Measurements from ENCODE around the gene FRMD6.

The FRMD6 gene

DNA sequence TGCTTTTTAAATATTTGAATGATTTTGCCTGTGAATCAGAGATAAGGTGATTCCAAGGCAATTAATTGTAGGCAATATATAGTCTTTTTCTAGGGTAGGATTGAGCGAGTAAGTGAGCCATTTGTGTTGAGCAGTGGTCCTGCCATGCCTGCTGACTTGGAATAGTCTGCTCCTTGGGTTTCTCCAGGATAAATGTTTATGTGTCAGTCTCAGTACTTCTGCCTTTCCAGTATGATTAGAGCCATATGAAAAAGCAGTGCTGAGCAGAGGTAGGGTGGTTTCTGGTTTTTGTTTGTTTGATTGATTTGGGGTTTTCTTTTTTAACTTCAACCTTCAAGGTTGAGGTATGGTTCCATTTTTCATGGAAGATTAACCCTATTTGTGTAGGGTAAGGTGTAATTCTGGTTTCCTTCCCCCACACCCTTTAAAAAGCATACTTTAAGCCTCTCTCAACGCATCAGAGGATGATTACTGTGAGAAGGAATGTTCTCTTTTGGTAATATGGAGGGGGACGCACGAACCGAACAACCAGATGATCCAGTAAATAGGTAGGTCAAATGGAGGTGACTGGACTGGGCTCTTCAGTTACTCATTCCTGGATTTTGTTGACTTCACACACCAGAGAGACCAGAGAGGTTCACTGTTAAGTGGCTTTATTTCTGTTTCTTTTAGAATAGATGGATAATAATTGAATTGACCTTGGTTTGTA lies 22.7 kb downstream of the FRMD6 start:
- Mint-ChIP-seq H3K36me3 (ENCODE audit: low read depth) (no peaks in the 10 kb centered on the region), H3K4me3 (no peak overlapping the region), H3K9me3 (no peaks in the 10 kb centered on the region), H3K27ac (no peak overlapping the region), H3K4me1 (ENCODE audit: low read depth) (peaks cover 17% of the 10 kb centered on the region), H3K27me3 (peaks cover 14% of the 10 kb centered on the region)

DNA sequence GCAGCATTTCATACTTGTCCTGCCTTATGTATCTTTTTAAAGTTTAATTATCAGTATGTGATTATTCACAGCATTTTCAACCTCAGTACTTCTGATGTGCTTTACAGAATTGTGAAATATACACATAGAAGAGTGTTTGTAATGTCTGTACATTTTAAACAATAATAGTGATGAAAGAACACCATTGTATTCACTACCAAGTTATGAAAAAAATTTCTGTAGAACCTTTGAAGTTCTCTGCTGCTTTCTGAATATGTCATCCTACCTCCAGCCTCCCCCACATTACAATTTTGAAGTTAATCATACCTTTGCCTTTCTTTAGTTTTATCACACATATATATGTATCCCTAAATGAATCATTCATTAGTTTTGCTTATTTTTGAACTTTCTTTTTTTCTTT lies 24.8 kb downstream of the FRMD6 start:
- Mint-ChIP-seq H3K9me3 (no peaks in the 10 kb centered on the region), H3K27me3 (peaks cover 14% of the 10 kb centered on the region), H3K27ac (no peak overlapping the region), H3K4me1 (ENCODE audit: low read depth) (peaks cover 17% of the 10 kb centered on the region), H3K36me3 (ENCODE audit: low read depth) (no peaks in the 10 kb centered on the region), H3K4me3 (no peak overlapping the region)

DNA sequence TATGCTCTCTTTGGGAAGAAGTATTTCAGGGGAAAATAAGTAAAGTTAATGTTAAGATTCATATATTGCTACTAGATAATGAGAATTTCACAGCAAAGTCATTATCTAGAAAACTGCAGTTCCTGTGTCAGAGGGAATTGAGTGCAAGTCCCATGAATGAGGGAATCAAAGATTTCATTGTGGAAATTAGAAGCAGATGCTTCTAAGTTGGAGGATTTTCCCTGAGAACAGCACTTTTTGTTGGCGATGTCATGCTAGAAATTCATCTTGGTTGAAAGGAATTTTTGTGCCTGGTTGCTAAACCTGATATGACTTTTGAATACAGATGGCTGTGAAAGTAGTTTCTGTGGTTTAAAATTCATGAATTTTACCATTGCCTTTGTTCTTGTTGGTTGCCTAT lies 25.6 kb downstream of the FRMD6 start:
- H3K9me3 Mint-ChIP-seq = no peaks in the 10 kb centered on the region

DNA sequence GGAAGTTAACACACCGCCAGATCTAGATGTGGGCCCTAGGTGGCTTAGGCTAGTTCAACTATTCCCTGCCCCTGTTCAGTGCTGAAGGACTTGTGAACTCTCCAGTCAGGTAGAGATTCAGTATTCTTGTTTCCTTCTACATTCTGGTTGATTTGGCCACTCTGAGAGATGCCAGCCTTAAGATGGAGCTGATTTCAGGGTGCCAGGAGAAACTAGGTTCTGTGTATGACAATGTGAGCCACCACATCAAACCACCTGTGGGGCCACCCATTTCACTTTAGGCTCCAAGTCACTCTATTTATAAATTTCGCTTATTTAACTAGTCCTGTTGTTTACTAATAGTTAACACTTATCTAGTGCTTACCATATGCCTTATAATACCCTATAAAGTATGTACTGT lies 26.0 kb downstream of the FRMD6 start:
- peaks cover 17% of the 10 kb centered on the region for H3K4me1 Mint-ChIP-seq (ENCODE audit: low read depth)
- no peaks in the 10 kb centered on the region for H3K9me3 Mint-ChIP-seq
- peaks cover 14% of the 10 kb centered on the region for H3K27me3 Mint-ChIP-seq
- no peak overlapping the region for H3K27ac Mint-ChIP-seq
- no peaks in the 10 kb centered on the region for H3K36me3 Mint-ChIP-seq (ENCODE audit: low read depth)
- no peak overlapping the region for H3K4me3 Mint-ChIP-seq

More for the DNA sequence above, 25.6 kb downstream of the FRMD6 start:
- H3K36me3 Mint-ChIP-seq (ENCODE audit: low read depth) = no peaks in the 10 kb centered on the region
- H3K27ac Mint-ChIP-seq = no peak overlapping the region
- H3K27me3 Mint-ChIP-seq = peaks cover 14% of the 10 kb centered on the region
- peaks cover 17% of the 10 kb centered on the region for H3K4me1 Mint-ChIP-seq (ENCODE audit: low read depth)
- H3K4me3 Mint-ChIP-seq = no peak overlapping the region

DNA sequence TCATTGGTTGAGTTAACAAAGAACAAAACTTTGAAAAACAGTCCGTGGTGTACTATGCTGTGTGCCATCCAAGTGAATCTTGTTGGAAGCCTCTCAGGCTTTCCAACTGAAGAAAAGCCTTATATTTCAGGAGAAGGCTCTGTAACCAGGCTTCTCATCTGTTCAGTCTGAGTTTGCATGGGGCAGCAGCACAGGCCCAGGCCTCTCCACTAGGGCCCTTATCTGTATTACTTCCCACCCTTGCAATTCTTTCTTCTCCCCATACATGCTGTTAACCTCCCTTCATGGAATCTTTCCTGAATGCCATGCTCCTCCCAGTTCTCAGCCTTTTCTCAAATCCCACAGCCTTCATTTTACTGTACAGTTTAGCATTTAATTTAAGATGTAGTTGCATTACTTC lies 28.3 kb downstream of the FRMD6 start:
- Mint-ChIP-seq H3K27me3 (peaks cover 6% of the 10 kb centered on the region), H3K9me3 (no peaks in the 10 kb centered on the region), H3K36me3 (ENCODE audit: low read depth) (no peaks in the 10 kb centered on the region), H3K4me3 (no peak overlapping the region), H3K4me1 (ENCODE audit: low read depth) (peaks cover 17% of the 10 kb centered on the region), H3K27ac (no peak overlapping the region)

DNA sequence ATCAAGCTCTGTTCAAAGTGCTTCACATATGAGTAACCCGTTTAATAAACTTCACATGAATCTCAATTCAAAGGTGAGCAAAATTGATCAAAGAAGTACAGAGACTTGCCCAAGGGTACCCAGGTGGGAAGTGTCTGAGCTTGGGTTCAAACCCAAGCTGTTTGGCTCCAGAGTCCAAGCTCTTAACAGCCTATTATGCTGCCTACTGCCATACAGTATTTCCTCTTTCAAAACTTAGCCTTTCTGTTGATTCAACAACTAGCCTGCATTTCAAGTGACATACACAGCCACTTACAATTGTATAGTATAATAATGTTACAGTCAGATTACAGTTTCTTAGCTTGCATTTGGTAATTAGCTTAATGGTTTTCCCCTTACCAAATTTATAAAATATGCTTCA lies 29.7 kb downstream of the FRMD6 start:
- Mint-ChIP-seq H3K4me1 (ENCODE audit: low read depth) (peaks cover 16% of the 10 kb centered on the region), H3K9me3 (no peaks in the 10 kb centered on the region), H3K4me3 (no peak overlapping the region), H3K36me3 (ENCODE audit: low read depth) (no peaks in the 10 kb centered on the region), H3K27ac (no peak overlapping the region), H3K27me3 (peaks cover 4% of the 10 kb centered on the region)

DNA sequence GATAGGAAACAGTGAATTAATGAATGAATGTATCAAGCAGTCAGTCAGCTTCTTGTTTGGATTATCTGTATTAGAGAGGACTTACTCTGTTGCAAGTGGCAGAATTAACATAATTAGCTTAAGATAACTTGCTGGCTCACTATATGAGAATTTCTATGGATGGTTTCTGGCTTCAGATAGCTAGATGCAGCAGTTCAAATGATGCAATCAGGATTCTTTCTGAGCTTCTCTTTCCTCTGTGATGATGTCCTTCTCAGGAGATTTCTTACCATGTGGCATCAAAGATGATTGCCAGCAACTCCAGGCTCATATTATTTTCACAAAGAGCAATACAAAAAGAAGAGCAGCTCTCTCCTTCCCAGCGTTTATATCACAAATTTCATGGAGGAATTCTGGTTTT lies 30.7 kb downstream of the FRMD6 start:
- H3K27ac Mint-ChIP-seq = no peak overlapping the region
- H3K27me3 Mint-ChIP-seq = peaks cover 4% of the 10 kb centered on the region
- no peaks in the 10 kb centered on the region for H3K36me3 Mint-ChIP-seq (ENCODE audit: low read depth)
- peaks cover 6% of the 10 kb centered on the region for H3K4me1 Mint-ChIP-seq (ENCODE audit: low read depth)
- no peak overlapping the region for H3K4me3 Mint-ChIP-seq
- no peaks in the 10 kb centered on the region for H3K9me3 Mint-ChIP-seq

DNA sequence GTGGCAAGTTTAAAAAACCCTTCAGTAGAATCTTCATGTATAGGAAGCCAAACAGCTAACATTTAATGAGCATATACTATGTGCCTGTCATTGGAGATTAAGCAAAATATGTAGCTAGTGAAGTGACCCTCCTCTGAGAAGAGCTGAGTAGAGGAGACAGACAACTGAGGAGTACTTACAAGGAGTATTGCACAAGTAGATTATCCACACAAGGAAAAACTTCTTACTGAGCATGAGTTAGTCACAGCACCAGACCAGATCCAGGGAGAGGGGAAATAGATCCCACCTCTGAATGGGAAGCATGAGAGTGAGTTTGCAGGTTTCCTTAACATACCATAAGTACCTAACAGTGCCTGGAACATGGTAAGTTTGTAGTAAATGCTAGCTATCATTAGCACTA lies 33.0 kb downstream of the FRMD6 start:
- Mint-ChIP-seq H3K27me3 (peaks cover 4% of the 10 kb centered on the region), H3K4me1 (ENCODE audit: low read depth) (no peaks in the 10 kb centered on the region), H3K27ac (no peak overlapping the region), H3K9me3 (no peaks in the 10 kb centered on the region), H3K36me3 (ENCODE audit: low read depth) (no peaks in the 10 kb centered on the region), H3K4me3 (no peak overlapping the region)

DNA sequence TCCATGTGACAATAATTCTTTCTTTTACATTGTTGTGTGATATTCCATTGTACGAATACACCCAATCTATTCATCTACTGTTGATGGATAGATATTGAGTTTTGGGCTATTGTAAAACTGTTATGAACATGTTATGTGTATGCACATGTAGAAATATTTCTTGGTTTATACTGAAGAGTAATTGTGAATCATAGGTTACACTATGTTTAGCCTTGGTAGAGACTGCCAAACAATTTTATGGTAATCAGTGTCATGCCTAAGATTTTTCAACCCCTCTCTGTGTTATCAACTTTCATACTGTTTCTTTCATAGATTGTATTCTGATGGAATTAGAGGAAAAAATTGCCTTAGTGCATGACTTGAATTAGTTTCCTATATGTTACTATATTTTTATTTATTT lies 39.5 kb downstream of the FRMD6 start:
- Mint-ChIP-seq H3K36me3 (ENCODE audit: low read depth) (no peaks in the 10 kb centered on the region), H3K9me3 (no peaks in the 10 kb centered on the region), H3K4me1 (ENCODE audit: low read depth) (no peaks in the 10 kb centered on the region), H3K27me3 (no peaks in the 10 kb centered on the region), H3K27ac (no peak overlapping the region), H3K4me3 (no peak overlapping the region)

DNA sequence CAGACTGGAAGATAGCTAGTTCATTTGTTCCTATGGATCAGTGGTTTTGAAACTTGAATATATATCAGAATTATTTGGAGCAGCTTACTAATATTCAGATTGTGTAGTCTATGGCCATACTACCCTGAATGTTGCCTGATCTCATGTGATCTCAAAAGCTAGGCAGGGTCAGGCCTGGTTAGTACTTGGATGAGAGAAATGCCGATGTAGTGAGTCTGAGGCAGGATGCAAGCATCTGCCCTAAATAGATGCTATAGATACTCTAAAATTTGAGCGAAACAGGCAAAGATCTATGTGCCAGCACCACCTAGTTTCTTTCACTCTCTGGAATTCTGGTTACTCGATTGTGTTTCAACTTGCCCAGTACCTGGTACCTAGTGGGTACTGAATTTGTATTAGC lies 40.9 kb downstream of the FRMD6 start:
- Mint-ChIP-seq H3K27ac (no peak overlapping the region), H3K27me3 (no peaks in the 10 kb centered on the region), H3K9me3 (no peaks in the 10 kb centered on the region), H3K36me3 (ENCODE audit: low read depth) (no peaks in the 10 kb centered on the region), H3K4me3 (no peak overlapping the region), H3K4me1 (ENCODE audit: low read depth) (no peaks in the 10 kb centered on the region)

DNA sequence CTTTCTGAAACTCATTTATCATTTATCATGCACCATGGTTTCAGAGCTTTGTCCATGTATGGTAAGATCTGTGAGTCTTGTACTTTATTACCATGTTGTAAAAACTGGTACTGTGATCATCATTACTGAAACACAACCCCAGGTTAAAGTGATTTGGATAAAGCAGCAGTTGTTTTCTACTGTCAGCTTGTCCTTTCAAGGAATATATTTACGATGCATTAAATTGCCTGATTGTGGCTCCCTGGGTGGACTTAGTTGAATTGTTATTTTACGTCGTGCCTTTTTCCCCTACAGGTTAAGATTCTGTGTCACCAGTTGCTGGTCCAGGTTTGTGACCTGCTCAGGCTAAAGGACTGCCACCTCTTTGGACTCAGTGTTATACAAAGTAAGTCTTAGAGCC lies 46.1 kb downstream of the FRMD6 start:
- Mint-ChIP-seq H3K36me3 (ENCODE audit: low read depth) (no peaks in the 10 kb centered on the region), H3K27ac (no peak overlapping the region), H3K27me3 (no peaks in the 10 kb centered on the region), H3K4me1 (ENCODE audit: low read depth) (no peaks in the 10 kb centered on the region), H3K9me3 (no peaks in the 10 kb centered on the region), H3K4me3 (no peak overlapping the region)

DNA sequence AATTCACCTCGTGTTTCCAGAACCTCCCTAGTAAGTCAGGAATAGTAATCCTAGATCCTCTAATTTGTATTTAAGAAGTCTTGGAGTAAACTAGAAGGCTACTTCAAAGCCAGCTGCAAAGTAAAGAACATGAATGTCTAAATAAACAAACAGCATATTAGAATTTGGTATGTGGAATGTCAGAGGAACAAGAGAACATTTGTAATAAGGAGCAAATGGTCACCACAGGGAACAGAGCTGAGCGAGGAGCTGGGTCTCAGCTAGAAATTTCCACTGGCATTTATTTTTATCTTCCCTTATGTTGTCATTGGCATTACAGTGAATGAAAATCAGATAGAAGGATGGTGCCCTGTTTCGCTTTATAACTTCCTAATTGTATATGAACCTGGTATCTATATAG lies 50.2 kb downstream of the FRMD6 start:
- no peak overlapping the region for H3K4me3 Mint-ChIP-seq
- H3K36me3 Mint-ChIP-seq (ENCODE audit: low read depth) = no peaks in the 10 kb centered on the region
- H3K9me3 Mint-ChIP-seq = no peaks in the 10 kb centered on the region
- no peaks in the 10 kb centered on the region for H3K4me1 Mint-ChIP-seq (ENCODE audit: low read depth)
- no peaks in the 10 kb centered on the region for H3K27me3 Mint-ChIP-seq
- H3K27ac Mint-ChIP-seq = no peak overlapping the region

DNA sequence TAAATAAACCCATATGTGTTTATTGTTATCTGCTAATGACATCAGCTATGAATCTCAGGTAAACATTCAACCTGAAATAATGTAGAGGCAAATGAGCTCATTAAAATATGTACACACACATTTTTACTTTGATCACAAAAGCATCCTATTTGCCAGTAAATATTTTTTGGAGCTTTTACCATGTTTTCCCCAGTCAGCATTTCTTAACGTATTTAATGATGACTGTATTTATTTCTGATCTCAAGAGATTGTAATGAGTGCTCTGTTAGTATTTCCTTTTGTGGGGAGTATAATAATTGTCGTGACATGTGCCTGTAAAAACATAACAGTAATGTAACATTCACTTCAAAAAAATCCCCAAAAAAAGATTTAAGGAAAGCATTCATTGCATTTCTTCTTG lies 52.1 kb downstream of the FRMD6 start:
- no peaks in the 10 kb centered on the region for H3K27me3 Mint-ChIP-seq

DNA sequence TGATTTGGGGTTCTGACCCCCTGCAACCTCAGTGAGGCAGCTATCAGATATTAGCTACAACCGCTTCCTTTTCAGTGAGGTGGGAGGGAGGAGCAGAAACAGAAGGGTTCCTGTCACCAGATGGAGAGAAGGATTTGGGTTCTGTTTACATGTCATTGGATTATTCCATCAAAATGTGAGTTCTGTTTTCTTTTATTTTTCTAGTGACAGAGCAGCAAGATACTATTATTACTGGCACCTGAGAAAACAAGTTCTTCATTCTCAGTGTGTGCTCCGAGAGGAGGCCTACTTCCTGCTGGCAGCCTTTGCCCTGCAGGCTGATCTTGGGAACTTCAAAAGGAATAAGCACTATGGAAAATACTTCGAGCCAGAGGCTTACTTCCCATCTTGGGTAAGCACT lies 52.8 kb downstream of the FRMD6 start:
- Mint-ChIP-seq H3K36me3 (ENCODE audit: low read depth) (no peaks in the 10 kb centered on the region), H3K9me3 (no peaks in the 10 kb centered on the region), H3K4me1 (ENCODE audit: low read depth) (no peaks in the 10 kb centered on the region), H3K27ac (no peak overlapping the region), H3K27me3 (no peaks in the 10 kb centered on the region), H3K4me3 (no peak overlapping the region)

More for the DNA sequence above, 52.1 kb downstream of the FRMD6 start:
- Mint-ChIP-seq H3K9me3 (no peaks in the 10 kb centered on the region), H3K36me3 (ENCODE audit: low read depth) (no peaks in the 10 kb centered on the region), H3K4me3 (no peak overlapping the region), H3K27ac (no peak overlapping the region), H3K4me1 (ENCODE audit: low read depth) (no peaks in the 10 kb centered on the region)

DNA sequence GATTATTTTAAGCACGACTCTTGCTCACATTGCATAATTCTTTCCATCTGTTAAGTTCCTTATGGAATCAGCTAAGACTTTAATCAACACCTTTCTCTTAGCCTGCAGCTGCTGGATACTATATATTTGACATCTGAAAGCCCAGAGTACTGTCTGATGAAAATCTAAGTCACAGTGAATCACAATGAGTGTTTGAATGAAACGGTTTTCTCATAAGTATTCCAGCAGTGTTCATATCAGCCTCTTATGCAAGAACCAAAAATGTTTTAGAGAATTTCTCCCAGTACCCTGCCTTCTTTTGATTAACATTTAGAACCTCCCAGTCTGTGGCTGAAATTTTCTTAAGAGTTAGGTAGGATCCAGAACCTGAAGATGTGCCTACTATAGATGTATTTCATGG lies 55.6 kb downstream of the FRMD6 start:
- Mint-ChIP-seq H3K27me3 (no peaks in the 10 kb centered on the region), H3K27ac (no peak overlapping the region), H3K4me1 (ENCODE audit: low read depth) (no peaks in the 10 kb centered on the region), H3K36me3 (ENCODE audit: low read depth) (no peaks in the 10 kb centered on the region), H3K4me3 (no peak overlapping the region), H3K9me3 (no peaks in the 10 kb centered on the region)

DNA sequence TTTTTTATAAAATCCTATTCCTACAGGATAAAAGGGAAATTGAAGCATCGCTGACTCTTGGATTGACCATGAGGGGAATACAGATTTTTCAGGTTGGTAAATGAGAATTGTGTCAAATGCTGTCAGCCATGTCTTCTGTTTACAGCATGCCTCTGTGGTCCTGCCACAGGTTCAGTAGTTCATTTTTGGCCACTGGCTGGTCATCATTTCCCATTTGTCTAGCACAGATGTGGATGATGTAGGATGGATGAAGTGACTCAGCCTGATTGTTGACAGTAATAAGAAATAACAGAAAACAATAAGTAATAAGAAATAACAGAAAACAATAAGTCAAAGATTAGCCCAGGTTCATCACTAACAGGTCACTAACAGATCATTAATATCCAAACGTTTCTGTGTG lies 59.8 kb downstream of the FRMD6 start:
- no peaks in the 10 kb centered on the region for H3K27me3 Mint-ChIP-seq
- no peak overlapping the region for H3K27ac Mint-ChIP-seq
- H3K9me3 Mint-ChIP-seq = no peaks in the 10 kb centered on the region
- H3K36me3 Mint-ChIP-seq (ENCODE audit: low read depth) = no peaks in the 10 kb centered on the region
- H3K4me1 Mint-ChIP-seq (ENCODE audit: low read depth) = no peaks in the 10 kb centered on the region
- H3K4me3 Mint-ChIP-seq = no peak overlapping the region
